ENCODE results near the gene PDZRN3. TPM values are rescaled to one million over a fixed set of nuclear protein-coding genes. Genes with fewer than 3 reads are reported as not detected.

The PDZRN3 gene
- total RNA-seq, 1 donor from 2014 or later = 130 TPM

DNA sequence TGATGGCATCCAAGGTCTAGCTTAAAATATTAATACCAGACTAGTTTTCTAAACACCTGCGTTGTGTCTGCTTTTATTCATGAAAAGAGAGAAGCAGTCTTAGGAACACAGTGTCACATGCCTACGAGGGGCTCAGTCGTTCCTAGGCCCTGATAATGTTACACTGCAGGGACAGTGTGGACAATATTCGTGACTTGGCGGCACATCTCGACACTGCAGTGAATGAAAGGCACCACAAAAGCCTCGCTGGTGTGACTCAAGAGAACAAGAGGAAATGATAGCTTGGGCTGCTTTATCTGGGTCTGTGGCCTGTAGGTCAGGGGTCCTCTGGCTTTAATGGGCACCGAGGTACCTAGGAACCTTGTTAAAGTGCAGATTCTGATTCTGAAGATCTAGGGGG is 226.7 kb downstream of the PDZRN3 start:
- DNase-seq (ENCODE audit: missing footprints) (no peak), ATAC-seq (no peak)
- intact Hi-C loops (cut with DNase I) = no loop called here

GRCh38 chr3:73394240-73394639 is 230.5 kb downstream of the PDZRN3 start:
- intact Hi-C loops (cut with DNase I) = no loop called here
- ATAC-seq (no peak), DNase-seq (ENCODE audit: missing footprints) (no peak)

DNA sequence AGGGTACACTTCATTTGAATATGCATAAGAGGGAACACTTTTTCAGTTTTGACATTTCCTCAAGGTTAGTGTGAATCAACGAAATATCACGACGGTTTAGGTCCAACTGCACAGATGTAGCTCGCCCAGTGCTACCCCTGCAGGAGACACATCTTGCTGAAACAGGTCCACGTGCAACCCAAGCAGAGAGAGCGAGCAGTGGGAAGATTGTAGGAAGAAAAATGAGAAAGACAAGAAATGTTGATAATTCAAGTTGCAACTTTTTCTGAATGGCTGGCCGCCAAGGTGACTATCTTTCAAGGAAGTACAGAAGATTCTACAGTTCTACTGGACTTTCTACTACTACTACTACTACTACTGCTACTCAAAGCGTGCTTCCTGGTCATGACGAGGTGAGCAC is 231.7 kb downstream of the PDZRN3 start:
- DNase-seq (ENCODE audit: missing footprints) (no peak), ATAC-seq (no peak)
- intact Hi-C loops (cut with DNase I) = no loop called here

- intact Hi-C loops (cut with DNase I) = no loop called here
- ATAC-seq = no peak
- DNase-seq (ENCODE audit: missing footprints) = no peak
These were observed 232.8 kb downstream of the PDZRN3 start for GRCh38 chr3:73391984-73392383.

DNA sequence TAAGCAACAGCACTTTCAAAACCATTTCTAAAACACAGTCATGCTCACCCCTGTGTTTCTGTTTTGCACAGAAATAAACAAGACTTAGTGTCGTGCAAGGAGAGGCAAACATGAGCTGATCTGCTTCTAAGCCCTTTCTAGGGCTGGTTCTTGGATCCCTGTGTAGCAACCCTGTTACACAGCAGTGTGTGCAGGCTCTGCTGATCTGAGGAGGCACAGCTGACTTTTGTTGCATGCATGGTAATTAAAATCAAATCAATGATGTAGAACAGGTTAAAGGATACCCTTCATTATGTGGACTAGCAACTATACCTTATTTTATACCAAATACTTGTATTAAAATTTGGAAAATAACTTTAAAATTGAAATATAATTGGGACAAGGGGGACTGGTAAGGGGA is 234.8 kb downstream of the PDZRN3 start:
- ATAC-seq (no peak), DNase-seq (ENCODE audit: missing footprints) (no peak)
- intact Hi-C loops (cut with DNase I) = no loop called here

DNA sequence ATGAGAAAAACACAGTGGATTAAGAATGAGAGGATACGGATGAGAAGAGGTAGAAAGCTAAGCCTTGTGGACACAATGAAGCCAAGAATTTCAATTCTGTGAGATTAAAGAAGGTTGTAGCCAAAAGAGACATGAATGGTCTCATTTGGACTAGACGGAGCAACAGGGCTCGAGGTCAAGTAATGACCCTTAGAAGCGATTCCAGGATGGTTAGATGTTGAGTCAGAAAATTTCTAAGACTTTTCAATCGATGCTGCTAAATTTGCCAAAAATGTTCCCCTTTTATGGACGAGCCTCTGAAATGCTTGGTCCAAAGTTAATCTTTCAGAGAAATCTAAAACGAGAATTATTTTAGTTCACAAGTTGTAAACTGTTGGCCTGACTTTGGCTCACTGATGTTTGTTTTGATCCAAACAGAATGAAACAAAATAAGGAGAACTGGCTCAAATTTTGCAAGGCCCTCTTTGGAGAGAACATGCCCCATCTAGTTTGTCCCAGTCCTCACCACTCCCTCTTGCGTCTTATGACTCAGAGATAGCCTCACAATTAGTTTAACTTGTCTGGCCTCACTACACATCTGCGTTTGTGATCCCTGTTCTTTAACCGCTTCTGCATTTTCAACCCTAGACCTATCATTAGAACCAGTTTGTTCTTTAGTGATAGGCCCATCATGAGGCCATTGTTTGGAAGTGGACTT is 235.5 kb downstream of the PDZRN3 start:
- ATAC-seq (no peak), DNase-seq (ENCODE audit: missing footprints) (no peak)
- intact Hi-C loops (cut with DNase I) = no loop called here

GRCh38 chr3:73385568-73385967 is 239.2 kb downstream of the PDZRN3 start:
- no peak for ATAC-seq
- no peak for DNase-seq (ENCODE audit: missing footprints)
- intact Hi-C loops (cut with DNase I) = no loop called here

DNA sequence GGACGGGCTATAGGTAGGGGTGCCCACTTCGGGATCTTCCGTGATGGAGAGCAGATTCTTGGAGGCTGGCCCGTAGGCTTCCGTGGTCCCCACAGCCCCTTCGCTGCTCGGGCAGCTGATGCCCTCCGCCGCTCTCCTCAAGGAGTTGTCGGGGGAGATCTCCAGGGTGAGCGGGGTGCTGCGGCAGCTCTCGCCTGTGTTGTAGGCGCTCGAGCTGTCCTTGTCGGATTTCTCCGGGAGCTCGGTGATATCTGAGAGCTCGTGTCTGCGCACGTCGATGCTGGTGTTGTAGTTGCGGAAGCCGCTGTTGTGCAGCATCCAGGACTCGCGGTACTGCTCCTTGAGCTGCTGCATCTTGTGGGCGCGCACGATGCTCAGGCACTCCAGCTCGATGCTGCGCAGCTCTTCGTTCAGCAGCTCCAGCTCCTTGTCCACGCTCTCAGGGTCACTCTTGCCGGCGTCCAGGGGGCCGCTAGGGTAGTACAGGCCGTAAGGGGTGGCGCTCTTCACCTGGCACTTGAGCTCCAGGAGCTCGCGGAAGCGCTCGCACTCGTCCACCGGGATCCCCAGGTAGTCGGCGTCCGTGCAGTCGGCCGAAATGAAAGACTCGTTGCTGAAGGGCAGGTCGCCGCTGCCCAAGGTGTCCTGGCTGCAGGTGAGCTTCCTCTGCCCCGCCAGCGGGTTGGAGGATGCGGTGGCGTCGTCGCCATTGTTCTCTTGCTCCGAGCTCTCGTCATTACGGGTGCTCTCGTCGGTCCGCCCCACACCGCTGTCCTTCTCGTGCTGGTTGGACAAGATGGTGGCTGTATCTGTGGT is 240.4 kb downstream of the PDZRN3 start:
- DNase-seq (ENCODE audit: missing footprints) (no peak), ATAC-seq (no peak)
- intact Hi-C loops (cut with DNase I) = no loop called here

DNA sequence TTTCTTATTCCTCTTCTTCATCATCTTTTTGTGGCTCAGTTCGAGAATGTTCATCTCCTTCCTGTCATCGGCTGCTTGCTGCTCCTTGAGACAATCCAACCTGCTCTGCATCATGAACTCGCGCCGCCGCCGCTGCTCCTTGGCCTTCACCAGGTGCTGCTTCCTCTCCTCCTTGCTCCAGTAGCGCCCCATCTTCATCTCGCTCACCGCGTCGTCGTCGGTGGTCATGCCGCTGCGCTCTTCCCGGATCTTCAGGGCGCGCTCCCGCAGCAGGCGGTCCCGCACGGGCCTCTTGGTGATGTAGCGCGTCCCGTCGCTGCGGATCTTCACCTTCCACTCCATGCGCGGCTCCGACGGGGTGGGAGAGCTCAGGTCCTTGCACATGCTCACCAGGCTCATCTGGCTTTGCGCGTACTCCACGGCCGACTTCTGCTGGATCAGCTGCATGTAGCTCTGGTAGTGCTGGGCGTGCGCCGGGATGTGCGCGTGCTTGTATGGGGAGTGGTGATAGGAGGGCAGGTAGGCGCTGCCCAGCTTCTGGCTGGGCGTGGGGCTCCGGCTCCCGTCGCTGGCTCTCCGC is 241.2 kb downstream of the PDZRN3 start:
- DNase-seq (ENCODE audit: missing footprints) = peak; percentile 66
- intact Hi-C loops (cut with DNase I) = no loop called here
- ATAC-seq = peak; percentile 29

DNA sequence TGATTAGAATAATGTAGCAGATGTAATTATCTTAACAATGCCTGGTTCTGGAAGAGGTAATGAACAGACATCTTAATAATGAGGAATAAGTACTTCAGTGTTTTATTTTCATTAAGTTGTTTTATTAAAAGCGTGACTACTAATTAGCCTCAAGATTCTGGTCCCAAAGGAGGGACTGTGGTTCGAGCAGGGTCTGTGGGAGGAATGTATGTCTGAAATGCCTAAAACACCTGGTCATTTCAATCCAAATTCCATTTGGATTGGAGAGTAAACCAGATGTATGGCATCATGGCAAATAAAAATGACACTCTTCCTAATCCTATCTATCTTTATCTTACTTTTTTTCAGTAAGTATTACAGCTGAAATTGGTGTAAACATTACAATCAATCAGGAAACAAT is 243.2 kb downstream of the PDZRN3 start:
- ATAC-seq (no peak), DNase-seq (ENCODE audit: missing footprints) (no peak)
- intact Hi-C loops (cut with DNase I) = no loop called here

DNA sequence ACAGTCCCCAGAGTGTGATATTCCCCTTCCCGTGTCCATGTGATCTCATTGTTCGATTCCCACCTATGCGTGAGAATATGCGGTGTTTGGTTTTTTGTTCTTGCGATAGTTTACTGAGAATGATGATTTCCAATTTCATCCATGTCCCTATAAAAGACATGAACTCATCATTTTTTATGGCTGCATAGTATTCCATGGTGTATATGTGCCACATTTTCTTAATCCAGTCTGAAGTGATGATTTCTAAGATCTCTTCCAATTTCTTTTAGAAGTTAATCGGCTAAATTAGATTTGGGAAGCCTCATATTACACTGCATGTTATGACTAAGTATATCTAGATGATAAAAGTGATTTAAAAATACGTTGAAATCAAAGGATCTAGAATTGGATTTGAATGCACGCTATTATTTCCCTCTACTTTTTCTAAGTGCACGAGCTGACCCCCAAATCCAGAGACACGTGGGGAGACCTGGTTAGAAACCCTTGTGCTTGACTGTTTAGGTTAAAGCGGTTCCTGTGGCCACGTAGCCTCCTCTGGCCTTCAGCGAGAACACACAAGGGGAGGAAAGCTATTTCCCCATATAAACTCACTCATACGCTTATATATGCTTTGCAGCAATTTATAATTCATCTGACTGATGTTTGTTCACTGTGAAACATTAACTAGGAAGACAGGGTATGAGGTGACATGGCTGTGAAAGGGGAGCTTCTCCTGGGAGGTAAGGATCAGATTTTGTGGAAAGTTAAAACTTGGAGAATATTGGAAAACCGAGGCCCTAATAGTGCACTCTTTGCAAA is 243.8 kb downstream of the PDZRN3 start:
- intact Hi-C loops (cut with DNase I) = no loop called here
- no peak for DNase-seq (ENCODE audit: missing footprints)
- no peak for ATAC-seq

GRCh38 chr3:73379465-73379864 is 245.3 kb downstream of the PDZRN3 start:
- ATAC-seq = no peak
- DNase-seq (ENCODE audit: missing footprints) = no peak
- intact Hi-C loops (cut with DNase I) = no loop called here

DNA sequence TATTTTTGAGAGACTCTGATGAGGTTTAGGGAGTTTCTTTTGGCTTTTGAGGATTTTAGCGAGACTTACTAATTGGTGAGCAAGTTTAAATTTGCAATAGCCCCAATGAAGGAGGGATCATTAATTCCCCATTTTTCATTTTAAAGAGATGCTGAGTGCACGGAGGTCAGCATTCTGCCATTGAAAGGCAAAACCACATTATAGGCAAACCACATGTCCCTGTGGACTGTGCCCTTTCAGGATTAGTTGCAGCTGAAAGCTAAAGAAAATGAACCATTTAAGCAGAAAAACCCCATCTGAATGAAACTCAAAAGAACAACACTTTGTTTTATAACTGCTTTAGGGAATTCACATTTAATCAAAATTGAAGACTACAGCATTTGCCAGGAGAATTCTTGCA is 246.5 kb downstream of the PDZRN3 start:
- ATAC-seq (no peak), DNase-seq (ENCODE audit: missing footprints) (no peak)
- intact Hi-C loops (cut with DNase I) = no loop called here

GRCh38 chr3:73365756-73366397 is 258.9 kb downstream of the PDZRN3 start:
- ATAC-seq = peak; percentile 98
- intact Hi-C loops (cut with DNase I) = no loop called here
- no peak for DNase-seq (ENCODE audit: missing footprints)

DNA sequence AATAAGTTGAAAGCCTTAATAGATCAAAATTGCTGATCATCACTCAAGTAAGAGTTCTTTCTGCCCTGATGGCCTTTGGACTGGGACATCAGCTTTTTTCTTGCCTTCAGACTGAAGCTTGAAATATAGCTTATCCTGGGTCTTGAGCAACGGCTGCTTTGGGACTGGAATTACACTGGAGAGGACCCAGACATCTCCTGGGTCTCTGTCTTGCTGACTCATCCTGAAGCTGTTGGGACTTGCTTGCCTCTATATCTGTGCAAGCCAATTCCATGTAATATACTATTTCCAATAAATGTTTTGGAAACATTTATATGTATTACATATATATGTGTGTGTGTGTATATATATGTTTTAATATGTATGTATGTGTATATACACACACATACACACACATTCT is 260.2 kb downstream of the PDZRN3 start:
- DNase-seq (ENCODE audit: missing footprints) (no peak), ATAC-seq (no peak)
- intact Hi-C loops (cut with DNase I) = no loop called here

DNA sequence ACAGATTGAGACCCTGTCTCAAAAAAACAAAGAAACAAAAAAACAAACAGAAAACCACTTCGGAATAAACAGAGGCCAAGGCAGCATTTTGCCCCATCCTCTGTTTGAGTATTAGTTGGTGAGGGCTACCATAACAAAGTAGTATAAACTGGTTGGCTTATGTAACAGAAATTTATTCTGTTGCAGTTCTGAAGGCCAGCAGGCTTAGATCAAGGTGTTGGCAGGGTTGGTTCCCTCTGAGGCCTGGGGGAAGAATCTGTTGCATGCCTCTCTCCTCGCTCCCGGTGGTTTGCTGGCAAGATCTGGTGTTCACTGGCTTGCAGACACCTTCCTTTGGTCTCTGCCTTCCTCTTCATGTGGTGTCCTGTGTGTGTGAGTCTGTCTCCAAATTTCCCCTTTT is 261.6 kb downstream of the PDZRN3 start:
- no peak for ATAC-seq
- DNase-seq (ENCODE audit: missing footprints) = no peak
- intact Hi-C loops (cut with DNase I) = no loop called here

- intact Hi-C loops (cut with DNase I) = no loop called here
- ATAC-seq (no peak), DNase-seq (ENCODE audit: missing footprints) (no peak)
These were observed 263.1 kb downstream of the PDZRN3 start for GRCh38 chr3:73361591-73361990.

GRCh38 chr3:73353649-73354217 is 271.0 kb downstream of the PDZRN3 start:
- intact Hi-C loops (cut with DNase I) = loop anchor here (10.0 kb wide), 1 partner anchor 249 kb away; no protein-coding TSS in a partner anchor
- no peak for ATAC-seq
- no peak for DNase-seq (ENCODE audit: missing footprints)

All from Right ventricle myocardium inferior (tissue), 1 donor.